Tibial artery (tissue), 4 donors: ENCODE data around the gene NEDD9.

ENCODE experiments used
- DNase-seq, 2 donors: peaks; one replicate each; pipeline ENCODE4 v3.0.0-alpha.2; 2019
- H3K27ac ChIP-seq, 2 donors: fragments of 200-600 bp; sonication (generic) in 1 of 2; 1 replicate in 1 of 2; 2 replicates in 1 of 2; pipeline ENCODE4 v1.5.1; 2018 to 2019; ENCODE audit warnings: mild to moderate bottlenecking in 1 of 2
- H3K27me3 ChIP-seq, 2 donors: fragments of 200-600 bp; sonication (generic) in 1 of 2; one replicate each; pipeline versions ENCODE4 v1.5.1 to v1.6.0; 2016 to 2019
- H3K36me3 ChIP-seq, 3 donors: fragments of 200-600 bp; sonication (generic) in 2 of 3; one replicate each; pipeline ENCODE4 v1.5.1; 2016 to 2019; ENCODE audit warnings: mild to moderate bottlenecking in 2 of 3
- H3K4me1 ChIP-seq, 4 donors: fragments of 200-600 bp; sonication (generic) in 2 of 4; 1 replicate in 3 of 4; 2 replicates in 1 of 4; pipeline ENCODE4 v1.5.1; 2016 to 2019
- H3K4me3 ChIP-seq, 2 donors: fragments of 200-600 bp; sonication (generic) in 1 of 2; 1 replicate in 1 of 2; 2 replicates in 1 of 2; pipeline ENCODE4 v1.5.1; 2018 to 2019; ENCODE audit warnings: mild to moderate bottlenecking in 2 of 2
- H3K9me3 ChIP-seq, 3 donors: fragments of 200-600 bp; sonication (generic) in 1 of 3; one replicate each; pipeline ENCODE4 v1.5.1; 2016 to 2019
- intact Hi-C: fragments of 100-400 bp; cut with DNase I; formaldehyde crosslinking; loops from one replicate; pipeline ENCODE4 v1.15.0; 2023; ENCODE audit warnings: low total_unique reads
- TF ChIP-seq, protein P1 (sequence below), 2 experiments: fragments of 200-600 bp in 1 of 2; fragments of 450-650 bp in 1 of 2; IDR thresholded peaks; one replicate each; pipeline ENCODE4 v1.5.1; 2017 to 2019; ENCODE audit warnings: antibody characterized with exemption in 2 of 2, mild to moderate bottlenecking in 1 of 2, moderate library complexity in 1 of 2

NEDD9 gene

DNA sequence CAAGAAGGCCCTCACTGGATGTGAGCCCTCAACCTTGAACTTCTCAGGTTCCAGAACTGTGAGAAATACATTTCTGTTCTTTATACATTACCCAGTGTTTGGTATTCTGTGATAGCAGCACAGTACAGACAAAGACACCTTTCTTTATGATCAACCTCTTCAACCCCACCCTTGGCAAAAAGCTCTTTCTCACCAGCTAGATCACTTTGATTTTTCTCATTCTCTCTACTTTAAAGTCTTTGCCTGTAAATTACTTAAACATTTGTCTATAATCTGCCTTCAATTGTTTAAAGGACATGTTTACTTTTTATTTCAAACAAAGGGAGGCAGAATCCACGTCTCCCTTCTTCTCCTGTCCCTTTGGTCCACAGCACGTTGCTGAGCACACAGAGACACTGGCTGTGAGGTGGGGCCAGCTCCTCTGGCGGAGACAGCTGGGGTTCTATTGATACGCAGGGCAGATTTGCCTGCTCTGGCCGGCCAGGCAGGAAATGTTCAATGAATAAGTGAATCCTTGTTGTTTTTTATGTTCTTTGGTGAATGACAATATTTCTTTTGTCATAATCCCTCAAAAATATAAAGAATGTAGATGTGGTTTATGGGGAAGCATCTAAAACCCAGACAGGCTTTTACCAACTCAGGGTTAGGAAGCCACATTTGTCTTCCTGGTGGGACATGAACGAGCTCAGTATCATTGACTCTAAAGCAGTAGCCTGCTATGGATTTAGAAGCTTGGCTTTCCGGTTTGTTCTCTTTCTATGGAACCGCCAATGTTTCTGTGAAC is 52.9 kb downstream of the NEDD9 start:
- Histone ChIP-seq H3K9me3 (no peaks in the 10 kb centered on the region), H3K27ac (no peak overlapping the region), H3K4me1 (no peaks in the 10 kb centered on the region), H3K36me3 (peaks cover 7 to 13% (median 9%) of the 10 kb centered on the region in 3 donors), H3K27me3 (no peaks in the 10 kb centered on the region), H3K4me3 (no peak overlapping the region)
- TF ChIP-seq, protein P1, sequence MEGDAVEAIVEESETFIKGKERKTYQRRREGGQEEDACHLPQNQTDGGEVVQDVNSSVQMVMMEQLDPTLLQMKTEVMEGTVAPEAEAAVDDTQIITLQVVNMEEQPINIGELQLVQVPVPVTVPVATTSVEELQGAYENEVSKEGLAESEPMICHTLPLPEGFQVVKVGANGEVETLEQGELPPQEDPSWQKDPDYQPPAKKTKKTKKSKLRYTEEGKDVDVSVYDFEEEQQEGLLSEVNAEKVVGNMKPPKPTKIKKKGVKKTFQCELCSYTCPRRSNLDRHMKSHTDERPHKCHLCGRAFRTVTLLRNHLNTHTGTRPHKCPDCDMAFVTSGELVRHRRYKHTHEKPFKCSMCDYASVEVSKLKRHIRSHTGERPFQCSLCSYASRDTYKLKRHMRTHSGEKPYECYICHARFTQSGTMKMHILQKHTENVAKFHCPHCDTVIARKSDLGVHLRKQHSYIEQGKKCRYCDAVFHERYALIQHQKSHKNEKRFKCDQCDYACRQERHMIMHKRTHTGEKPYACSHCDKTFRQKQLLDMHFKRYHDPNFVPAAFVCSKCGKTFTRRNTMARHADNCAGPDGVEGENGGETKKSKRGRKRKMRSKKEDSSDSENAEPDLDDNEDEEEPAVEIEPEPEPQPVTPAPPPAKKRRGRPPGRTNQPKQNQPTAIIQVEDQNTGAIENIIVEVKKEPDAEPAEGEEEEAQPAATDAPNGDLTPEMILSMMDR (IDR thresholded peaks at IDR 0.05) = no peak
- no peak for DNase-seq
- intact Hi-C loops = no loop called here

- Histone ChIP-seq H3K4me3 (no peak overlapping the region), H3K27ac (no peak overlapping the region), H3K36me3 (peaks cover 3 to 7% (median 7%) of the 10 kb centered on the region in 3 donors), H3K9me3 (no peaks in the 10 kb centered on the region), H3K4me1 (no peaks in the 10 kb centered on the region), H3K27me3 (no peaks in the 10 kb centered on the region)
- intact Hi-C loops = no loop called here
- no peak for DNase-seq
- TF ChIP-seq, protein P1 (IDR thresholded peaks at IDR 0.05) = no peak
These were observed 53.4 kb downstream of the NEDD9 start for GRCh38 chr6:11179088-11179418.

DNA sequence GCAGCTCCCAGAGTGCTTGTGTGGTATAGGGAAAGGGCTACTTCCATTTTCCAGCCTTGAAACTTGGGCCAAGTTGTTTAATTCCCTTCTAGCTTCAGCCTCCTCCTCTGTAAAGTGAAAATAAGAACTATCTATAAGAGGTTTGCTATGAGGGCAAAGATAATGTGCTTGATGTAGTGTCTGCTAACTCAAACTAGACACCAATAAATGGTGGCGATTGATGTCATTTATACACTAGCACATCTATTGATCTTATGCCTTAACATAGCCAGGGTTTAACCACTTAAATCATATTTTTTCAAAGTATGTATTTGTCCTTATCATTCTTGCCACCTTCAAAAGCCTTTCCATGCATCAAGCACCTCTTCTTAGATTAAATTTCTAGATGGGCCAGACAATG is 55.2 kb downstream of the NEDD9 start:
- DNase-seq = no peak
- no peak overlapping the region for H3K4me3 ChIP-seq
- intact Hi-C loops = no loop called here

GRCh38 chr6:11174242-11174611 is 58.2 kb downstream of the NEDD9 start:
- Histone ChIP-seq H3K36me3 (no peaks in the 10 kb centered on the region), H3K4me1 (peaks cover 0 to 7% (median 0%) of the 10 kb centered on the region in 4 donors), H3K27me3 (no peaks in the 10 kb centered on the region), H3K27ac (no peak overlapping the region), H3K4me3 (no peak overlapping the region), H3K9me3 (no peaks in the 10 kb centered on the region)
- DNase-seq = no peak
- TF ChIP-seq, protein P1 (IDR thresholded peaks at IDR 0.05) = no peak
- intact Hi-C loops = loop anchor here (5.0 kb wide), 1 partner anchor 323 kb away; no protein-coding TSS in a partner anchor

More for the DNA sequence above, 55.2 kb downstream of the NEDD9 start:
- no peak overlapping the region for H3K27ac ChIP-seq
- H3K27me3 ChIP-seq = no peaks in the 10 kb centered on the region
- H3K4me1 ChIP-seq = peaks cover 0 to 7% (median 0%) of the 10 kb centered on the region in 4 donors
- peaks cover 0 to 7% (median 0%) of the 10 kb centered on the region in 3 donors for H3K36me3 ChIP-seq
- TF ChIP-seq, protein P1 (IDR thresholded peaks at IDR 0.05) = no peak
- no peaks in the 10 kb centered on the region for H3K9me3 ChIP-seq

- peak; percentile 54 to 77 for DNase-seq
- H3K27ac ChIP-seq = no peak overlapping the region
These were observed 59.8 kb downstream of the NEDD9 start for GRCh38 chr6:11172501-11173327.

More at GRCh38 chr6:11172501-11173327, 59.8 kb downstream of the NEDD9 start:
- Histone ChIP-seq H3K36me3 (no peaks in the 10 kb centered on the region), H3K27me3 (no peaks in the 10 kb centered on the region), H3K4me1 (peaks cover 0 to 7% (median 0%) of the 10 kb centered on the region in 4 donors), H3K4me3 (no peak overlapping the region), H3K9me3 (no peaks in the 10 kb centered on the region)
- TF ChIP-seq, protein P1 (IDR thresholded peaks at IDR 0.05) = peak; percentile 84 to 86
- intact Hi-C loops = loop anchor here (2.0 to 5.0 kb wide), 2 partner anchors 28 to 325 kb away; no protein-coding TSS in a partner anchor
